ENCODE results near the gene LCORL.
"Not testable (repeated sequence)": the region's sequence is repeated elsewhere in the genome, so short reads cannot be mapped to it uniquely, and the experiment has no call there.

The LCORL gene

GRCh38 chr4:18021720-18022571 is at the start of gene LCORL:
LCORL (minus strand) TSS chr4:18021755; CDS start chr4:18021751, 4 bp downstream.
- peak; percentile 67 to 78 for DNase-seq (ENCODE audit: low read depth in 2 of 2)

DNA sequence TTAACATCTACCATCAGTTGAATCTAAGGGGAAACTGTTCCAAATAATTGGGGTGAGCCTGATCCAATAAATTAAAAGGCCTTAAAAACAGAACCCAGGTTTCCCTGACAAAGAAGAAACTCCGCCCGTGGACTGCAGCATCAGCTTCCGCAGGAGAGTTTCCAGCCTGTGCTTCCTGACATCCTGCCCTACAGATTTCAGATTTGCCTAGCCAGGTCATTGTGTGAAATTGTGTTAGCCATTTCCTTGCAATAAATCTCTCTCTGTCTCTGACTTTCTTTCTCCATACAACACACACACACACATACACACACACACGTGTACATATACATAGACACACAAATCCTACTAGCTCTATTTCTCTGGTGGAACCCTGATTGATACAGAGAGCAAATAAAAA is 48.3 kb upstream of the LCORL start:
- no peak for DNase-seq (ENCODE audit: low read depth in 2 of 2)

GRCh38 chr4:18067031-18067430 is 45.5 kb upstream of the LCORL start:
- no peak for DNase-seq (ENCODE audit: low read depth in 2 of 2)

DNA sequence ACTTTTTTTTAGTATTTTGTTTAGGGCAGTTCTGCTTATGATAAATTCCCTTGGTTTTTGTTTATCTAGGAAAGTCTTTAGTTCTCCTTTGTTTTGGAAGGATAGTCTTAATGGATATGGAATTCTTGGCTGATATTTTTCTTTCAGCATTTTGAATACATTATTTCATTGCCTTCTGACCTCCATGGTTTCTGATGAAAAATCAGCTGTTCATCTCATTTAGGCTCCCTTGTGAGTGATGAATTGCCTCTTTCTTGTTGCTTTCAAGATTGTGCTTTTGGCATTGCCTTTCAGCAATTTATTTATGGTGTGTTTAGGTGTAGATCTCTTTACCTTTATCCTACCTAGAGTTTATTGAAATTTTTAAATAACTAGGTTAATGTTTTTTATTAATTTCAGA is 41.5 kb upstream of the LCORL start:
- no peak for DNase-seq (ENCODE audit: low read depth in 2 of 2)

DNA sequence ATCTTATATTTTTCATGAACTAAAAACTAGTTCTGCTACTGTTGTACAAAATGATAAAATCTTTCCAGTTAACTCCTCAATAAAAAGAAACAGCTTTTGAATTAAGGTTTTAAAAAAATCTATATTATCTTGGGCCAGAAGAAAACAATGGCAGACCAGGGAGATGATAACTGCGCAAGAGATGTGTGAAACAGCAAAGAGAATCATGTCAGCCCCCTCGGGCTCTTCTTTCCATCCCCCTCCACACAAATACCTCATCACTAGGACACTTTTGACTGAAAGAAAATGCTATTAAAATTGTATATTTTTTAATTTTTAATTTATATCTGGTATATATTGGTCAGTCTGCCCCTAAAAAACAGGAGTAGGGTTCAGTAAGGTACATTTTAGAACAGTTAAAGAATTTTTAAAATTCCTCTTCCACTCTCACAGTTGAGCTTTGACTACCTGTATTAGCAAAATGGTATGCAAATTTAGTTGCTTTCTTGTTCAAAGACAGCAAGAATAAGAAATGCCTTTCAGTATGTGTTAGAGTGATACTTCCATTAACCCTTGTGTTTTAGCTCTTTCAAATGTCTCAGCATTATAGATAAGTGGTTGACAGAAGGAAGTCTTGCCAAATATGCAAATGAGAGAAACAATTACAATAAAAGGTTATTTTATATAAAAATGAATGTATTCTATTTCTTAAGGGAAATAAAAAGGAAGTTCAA is 36.4 kb upstream of the LCORL start:
- no peak for DNase-seq (ENCODE audit: low read depth in 2 of 2)

DNA sequence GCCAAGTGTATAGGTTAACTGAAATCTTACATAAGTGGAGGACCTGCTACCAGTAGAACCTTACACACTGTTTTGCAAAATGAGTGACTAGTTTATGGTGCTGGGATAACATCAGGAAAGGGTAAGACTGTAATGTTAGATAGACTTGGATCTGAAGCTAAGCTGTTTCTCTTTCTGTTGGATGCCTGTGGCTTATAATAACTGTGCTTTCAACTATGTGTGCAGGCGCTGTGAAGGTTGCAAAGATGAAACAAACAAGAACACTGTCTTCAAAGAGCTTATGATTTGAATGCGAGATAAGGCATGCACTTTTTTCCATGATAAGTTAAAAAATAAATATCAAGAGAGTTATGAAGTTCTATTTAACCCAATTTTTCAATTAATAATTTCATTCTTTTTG is 34.5 kb upstream of the LCORL start:
- DNase-seq (ENCODE audit: low read depth in 2 of 2): no peak

DNA sequence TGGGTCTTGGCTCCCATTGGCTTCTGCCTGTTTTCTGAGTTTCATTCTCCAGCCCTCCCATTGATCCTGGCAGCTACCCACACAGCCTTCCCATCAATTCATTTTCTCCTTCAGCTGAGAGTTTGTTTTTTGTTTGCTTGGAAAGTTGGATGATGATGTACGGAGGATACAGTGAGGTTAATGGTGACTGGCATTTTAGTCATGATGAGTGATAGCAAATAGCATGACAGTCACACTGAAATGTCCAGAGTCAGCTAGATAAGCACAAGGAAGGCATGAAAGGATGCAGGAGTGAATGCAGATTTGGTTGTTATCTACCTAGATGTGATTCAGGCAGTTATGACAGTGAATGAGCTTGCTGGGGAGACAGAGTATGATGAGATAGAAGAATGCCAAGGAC is 30.6 kb upstream of the LCORL start:
- no peak for DNase-seq (ENCODE audit: low read depth in 2 of 2)

- DNase-seq (ENCODE audit: low read depth in 2 of 2): no peak
Observed at GRCh38 chr4:18051281-18051680, 29.7 kb upstream of the LCORL start.

DNA sequence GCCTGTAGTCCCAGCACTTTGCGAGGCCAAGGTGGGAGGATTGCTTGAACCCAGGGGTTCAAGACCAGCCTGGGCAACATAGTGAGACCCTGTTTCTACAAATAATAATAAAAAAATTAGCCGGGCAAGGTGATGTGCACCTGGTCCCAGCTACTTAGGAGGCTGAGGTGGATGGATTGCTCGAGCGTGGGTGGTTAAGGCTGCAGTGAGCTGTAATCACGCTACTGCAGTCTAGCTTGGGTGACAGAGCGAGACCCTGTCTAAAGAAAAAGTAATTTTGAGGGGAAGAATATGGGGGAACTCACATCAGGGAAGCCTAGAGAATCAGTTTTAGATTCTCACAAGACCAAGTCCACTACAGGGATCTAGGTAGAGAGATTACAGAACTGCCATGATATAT is 28.9 kb upstream of the LCORL start:
- DNase-seq (ENCODE audit: low read depth in 2 of 2): no peak

DNA sequence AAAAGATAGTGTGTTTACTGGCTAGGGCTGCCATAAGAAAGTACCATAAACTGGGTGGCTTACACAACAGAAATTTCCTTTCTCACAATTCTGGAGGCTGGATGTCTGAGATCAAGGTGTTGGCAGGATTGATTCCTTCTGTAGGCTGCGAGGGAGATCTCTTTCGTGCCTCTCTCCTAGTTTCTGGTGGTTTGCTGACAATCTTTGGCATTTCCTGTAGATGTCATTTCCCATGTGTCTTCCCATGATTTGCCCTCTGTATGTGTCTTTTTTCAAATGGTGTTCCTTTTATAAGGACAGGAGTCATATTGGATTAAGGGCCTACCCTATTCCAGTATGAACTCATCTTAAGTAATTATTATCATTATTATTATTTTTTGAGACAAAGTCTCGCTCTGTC is 27.9 kb upstream of the LCORL start:
- no peak for DNase-seq (ENCODE audit: low read depth in 2 of 2)

- no peak for DNase-seq (ENCODE audit: low read depth in 2 of 2)
Observed at GRCh38 chr4:18042754-18043153, 21.2 kb upstream of the LCORL start.

DNA sequence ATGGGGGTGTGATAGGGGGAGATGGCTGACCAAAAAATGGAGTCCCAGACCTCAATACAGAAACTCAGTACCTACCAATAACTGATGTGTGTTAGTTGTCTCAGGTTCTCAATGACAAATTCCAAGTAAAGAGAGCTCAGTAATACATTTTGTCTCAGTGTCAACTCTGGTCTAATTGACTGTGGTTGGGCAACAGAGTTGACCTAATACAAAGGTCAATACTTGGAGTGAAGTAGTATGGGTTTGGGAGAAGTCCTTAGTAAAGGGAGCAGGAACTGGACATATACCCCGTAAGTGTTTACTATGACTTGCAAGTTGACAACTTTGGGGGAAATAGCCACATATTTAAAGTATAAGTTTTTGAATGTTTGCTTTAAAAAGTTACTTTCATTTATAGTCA is 20.5 kb upstream of the LCORL start:
- DNase-seq (ENCODE audit: low read depth in 2 of 2): no peak

DNA sequence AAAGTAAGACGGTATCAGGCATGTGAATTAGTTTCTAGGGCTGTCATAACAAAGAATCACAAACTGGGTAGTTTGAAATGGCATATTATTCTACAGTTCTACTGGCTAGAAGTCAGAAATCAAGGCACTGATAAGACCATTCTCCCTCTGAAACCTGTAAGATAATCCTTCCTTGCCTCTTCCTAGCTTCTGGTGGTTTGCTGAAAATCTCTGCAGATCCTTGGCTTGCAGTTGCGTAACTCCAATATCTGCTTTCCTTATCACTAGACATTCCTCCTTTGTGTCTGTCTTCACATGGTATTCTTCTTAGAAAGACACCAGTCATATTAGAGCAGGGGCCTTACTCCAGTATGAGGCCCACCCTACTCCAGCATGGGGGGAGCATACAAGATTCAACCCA is 19.6 kb upstream of the LCORL start:
- no peak for DNase-seq (ENCODE audit: low read depth in 2 of 2)

- DNase-seq (ENCODE audit: low read depth in 2 of 2): no peak
Observed at GRCh38 chr4:18039113-18039512, 17.6 kb upstream of the LCORL start.

- not testable (repeated sequence) for DNase-seq (ENCODE audit: low read depth in 2 of 2)
Observed at GRCh38 chr4:18036369-18036768, 14.8 kb upstream of the LCORL start.

GRCh38 chr4:18034099-18034498 is 12.5 kb upstream of the LCORL start:
- DNase-seq (ENCODE audit: low read depth in 2 of 2): no peak

GRCh38 chr4:18033111-18034085 is 11.8 kb upstream of the LCORL start:
- DNase-seq (ENCODE audit: low read depth in 2 of 2): no peak

DNA sequence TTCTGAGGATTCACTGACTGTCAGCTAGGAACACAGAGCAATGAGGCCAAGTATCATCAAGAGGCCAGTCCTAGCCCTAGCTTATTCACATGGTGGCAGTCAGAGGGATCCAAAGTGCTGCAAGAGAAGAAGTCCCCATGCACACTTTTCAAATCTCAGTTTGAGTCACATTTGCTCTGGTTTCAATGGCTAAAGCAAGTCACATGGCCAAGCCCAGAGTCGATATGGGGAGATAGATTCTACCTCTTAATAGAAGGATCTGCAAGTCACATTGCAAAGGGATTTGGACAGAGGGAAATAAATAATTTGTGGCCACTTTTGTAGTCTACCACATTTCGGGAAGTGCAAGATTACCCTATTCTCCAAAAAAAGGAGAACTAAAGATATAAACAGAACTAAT is 3.7 kb upstream of the LCORL start:
- no peak for DNase-seq (ENCODE audit: low read depth in 2 of 2)

DNA sequence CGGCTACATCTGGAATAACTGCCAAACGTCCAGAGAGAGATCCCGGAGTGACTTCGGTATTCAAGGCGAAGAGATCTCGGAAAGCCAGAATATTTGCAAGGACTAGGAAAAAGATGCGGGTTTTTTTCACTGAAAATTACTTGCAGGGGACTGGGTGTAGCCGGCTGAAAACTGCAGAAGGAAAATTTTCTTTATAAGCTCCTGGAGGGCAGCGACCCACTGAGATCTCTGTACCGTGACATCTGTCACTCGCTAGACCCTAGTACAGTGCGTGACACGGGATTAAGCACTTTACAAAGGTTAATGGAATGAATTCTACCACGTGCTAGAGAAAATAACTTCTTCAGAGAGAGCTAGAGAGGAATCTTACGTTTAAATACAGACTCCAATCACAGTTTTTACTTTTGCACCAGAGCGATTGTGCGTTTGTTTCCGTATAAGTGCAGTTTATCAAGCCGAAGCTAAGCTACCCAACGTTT is 1.1 kb upstream of the LCORL start:
- no peak for DNase-seq (ENCODE audit: low read depth in 2 of 2)

DNA sequence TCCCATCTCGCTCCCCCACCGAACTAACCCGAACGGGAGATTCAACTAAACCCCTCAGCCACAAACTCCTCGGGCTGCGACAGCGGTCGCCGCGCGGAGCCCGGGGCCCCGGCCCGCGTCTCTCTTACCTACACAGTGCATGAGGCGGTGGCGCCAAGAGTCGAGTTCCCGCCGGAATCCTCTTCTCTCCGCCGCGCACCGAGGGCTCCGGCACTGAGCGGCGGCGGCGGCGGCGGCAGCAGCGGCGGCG is 160 bp downstream of the LCORL start:
- no peak for DNase-seq (ENCODE audit: low read depth in 2 of 2)

GRCh38 chr4:18020671-18021469 is 685 bp downstream of the LCORL start:
- peak; percentile 15 to 29 for DNase-seq (ENCODE audit: low read depth in 2 of 2)
